ENCODE data around the gene RGS3.

The RGS3 gene

DNA sequence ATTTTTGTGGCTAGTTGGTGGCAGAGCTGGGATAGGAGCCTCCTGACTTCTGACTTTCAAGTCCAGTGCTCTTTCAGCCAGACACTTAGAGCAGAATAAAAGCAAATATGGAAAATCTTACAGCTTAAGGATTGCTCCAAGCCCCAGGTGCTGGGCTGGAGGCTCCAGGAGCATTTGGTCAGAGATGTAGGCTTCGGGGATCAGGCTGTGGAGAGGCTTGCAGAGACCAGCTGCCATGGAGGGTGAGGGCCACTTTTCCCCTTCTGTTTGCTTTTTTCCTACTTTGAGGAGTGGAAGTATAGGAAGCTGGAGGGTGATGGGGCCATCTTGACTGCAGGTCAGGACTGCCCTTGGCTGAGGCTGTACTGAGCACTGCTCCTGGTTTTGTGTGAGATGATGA lies 58.9 kb downstream of the RGS3 start:
- Mint-ChIP-seq H3K4me3 (peak overlapping the region; percentile 67), H3K4me1 (ENCODE audit: low read depth) (peaks cover 96% of the 10 kb centered on the region), H3K9me3 (no peaks in the 10 kb centered on the region), H3K36me3 (ENCODE audit: low read depth) (peaks cover 61% of the 10 kb centered on the region), H3K27ac (peak overlapping the region; percentile 90), H3K27me3 (no peaks in the 10 kb centered on the region)

DNA sequence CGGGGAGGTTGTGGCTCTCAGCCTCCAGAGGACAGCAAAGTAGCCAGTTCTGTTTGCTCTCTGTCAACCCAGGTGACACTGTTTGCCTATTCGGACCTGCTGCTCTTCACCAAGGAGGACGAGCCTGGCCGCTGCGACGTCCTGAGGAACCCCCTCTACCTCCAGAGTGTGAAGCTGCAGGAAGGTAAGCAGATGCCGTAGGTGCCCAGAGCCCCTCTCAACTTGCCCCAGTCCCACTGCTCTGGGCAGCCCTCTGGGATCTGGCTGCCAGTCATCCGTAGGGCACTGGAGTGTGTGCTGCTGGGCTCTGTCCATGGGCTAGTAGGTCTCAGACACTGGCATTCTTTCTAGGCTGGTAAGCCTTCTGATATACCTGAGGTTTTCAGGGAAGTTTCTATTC lies 59.3 kb downstream of the RGS3 start:
- peaks cover 97% of the 10 kb centered on the region for H3K4me1 Mint-ChIP-seq (ENCODE audit: low read depth)
- H3K27me3 Mint-ChIP-seq = no peaks in the 10 kb centered on the region
- H3K4me3 Mint-ChIP-seq = peak overlapping the region; percentile 67
- peaks cover 66% of the 10 kb centered on the region for H3K36me3 Mint-ChIP-seq (ENCODE audit: low read depth)
- no peaks in the 10 kb centered on the region for H3K9me3 Mint-ChIP-seq
- H3K27ac Mint-ChIP-seq = peak overlapping the region; percentile 90

DNA sequence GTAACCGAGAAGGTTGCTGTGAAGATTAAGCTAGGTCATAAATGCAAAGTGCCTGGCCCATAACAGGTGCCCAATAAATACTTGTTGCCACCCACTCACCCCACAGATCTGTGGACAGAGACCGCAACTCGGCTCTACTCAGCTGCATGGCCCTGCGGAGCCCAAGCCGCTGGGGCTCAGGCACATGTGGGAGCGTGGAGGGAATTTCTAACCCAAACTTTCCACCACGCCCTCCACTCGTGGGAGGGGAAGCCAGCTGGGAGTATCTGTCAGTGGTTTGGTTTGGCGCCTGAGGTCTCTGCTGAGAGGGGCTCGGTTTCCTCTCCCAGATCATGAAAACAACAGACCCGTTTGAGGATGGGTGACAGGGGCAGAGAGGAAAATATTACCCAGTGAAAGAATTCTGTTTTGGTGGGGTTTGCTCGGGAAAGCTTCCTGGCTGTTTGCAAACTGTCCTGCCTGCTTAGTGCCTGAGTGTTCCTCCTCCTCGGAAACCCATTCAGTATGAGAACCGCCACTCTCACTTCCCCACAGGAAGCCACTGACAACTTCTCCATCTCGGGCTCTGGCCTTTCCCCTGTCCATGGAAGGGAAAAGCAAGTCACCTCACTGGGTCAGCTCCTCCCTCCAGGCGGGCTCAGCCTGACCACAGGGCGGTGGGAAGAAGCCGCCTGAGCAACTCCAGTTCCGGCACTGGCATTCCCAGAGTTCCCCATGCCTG lies 60.1 kb downstream of the RGS3 start:
- Mint-ChIP-seq H3K36me3 (ENCODE audit: low read depth) (peaks cover 70% of the 10 kb centered on the region), H3K27me3 (no peaks in the 10 kb centered on the region)

DNA sequence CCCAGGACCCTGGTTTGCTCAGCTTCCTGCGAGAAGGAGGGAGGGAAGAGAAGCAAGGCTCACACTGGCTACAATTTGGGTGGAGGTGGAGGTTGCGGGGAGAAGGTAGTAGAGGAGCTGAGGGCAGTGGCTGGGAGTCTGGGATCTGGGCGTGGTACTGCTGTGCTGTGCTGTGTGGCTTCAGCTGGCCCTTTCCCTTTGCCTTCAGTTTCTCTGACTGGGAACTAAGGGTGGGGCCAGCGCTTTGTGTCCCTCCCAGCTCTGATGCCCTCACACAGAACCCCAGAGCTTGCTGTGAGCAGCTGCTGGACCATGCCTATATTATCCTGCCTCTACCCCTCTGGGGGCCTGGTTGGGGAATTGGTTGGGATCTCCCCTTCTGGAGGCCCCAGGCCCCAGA lies 60.9 kb downstream of the RGS3 start:
- H3K27ac Mint-ChIP-seq = peak overlapping the region; percentile 90
- peak overlapping the region; percentile 67 for H3K4me3 Mint-ChIP-seq
- H3K9me3 Mint-ChIP-seq = no peaks in the 10 kb centered on the region
- H3K27me3 Mint-ChIP-seq = no peaks in the 10 kb centered on the region
- H3K4me1 Mint-ChIP-seq (ENCODE audit: low read depth) = peaks cover 81% of the 10 kb centered on the region
- peaks cover 65% of the 10 kb centered on the region for H3K36me3 Mint-ChIP-seq (ENCODE audit: low read depth)

More for the DNA sequence above, 60.1 kb downstream of the RGS3 start:
- Mint-ChIP-seq H3K4me3 (peak overlapping the region; percentile 67), H3K27ac (peak overlapping the region; percentile 90), H3K4me1 (ENCODE audit: low read depth) (peaks cover 90% of the 10 kb centered on the region), H3K9me3 (no peaks in the 10 kb centered on the region)

DNA sequence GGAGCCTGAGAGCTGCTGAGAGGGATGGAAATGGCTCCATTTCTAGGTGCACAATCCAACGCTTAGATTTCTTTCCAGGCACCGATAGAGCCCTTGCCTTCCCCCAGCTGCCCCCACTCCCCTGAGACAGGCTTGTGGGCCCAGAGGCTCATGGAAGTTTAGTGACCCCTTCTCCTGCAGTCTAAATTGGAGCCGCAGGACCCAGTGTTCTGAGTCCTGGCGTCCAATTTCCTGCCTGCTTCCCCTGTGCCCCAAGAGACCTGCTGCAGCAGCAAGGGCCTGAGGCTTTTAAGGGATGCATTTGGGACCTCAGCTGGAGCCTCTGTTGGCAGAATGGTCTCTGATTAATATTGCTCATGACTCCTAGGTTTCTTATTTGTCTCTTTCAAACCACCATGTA lies 61.7 kb downstream of the RGS3 start:
- H3K27me3 Mint-ChIP-seq = no peaks in the 10 kb centered on the region
- peaks cover 62% of the 10 kb centered on the region for H3K36me3 Mint-ChIP-seq (ENCODE audit: low read depth)
- H3K4me1 Mint-ChIP-seq (ENCODE audit: low read depth) = peaks cover 74% of the 10 kb centered on the region
- peak overlapping the region; percentile 28 for H3K4me3 Mint-ChIP-seq
- H3K9me3 Mint-ChIP-seq = no peaks in the 10 kb centered on the region
- peak overlapping the region; percentile 8 for H3K27ac Mint-ChIP-seq

DNA sequence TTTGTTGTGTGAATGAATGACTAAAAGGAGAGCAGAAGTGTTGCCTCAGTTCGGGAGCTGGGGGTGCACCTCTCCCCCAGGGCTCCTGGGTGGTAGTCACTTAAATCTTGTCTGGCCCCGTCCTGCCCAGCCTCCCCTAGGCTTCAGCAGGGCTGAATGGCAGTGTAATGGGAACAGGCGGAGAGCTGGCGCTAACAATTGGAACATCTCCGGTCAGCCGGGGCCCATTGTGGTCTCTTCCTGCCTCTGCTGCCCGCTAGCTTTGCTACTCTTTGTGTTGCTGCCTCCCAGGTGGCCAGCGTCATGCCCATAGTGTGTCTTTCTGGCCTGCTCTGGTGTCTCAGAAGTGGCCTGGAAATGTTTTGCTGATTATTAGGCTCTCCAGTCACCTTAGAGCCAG lies 62.3 kb downstream of the RGS3 start:
- H3K4me1 Mint-ChIP-seq (ENCODE audit: low read depth) = peaks cover 72% of the 10 kb centered on the region
- no peaks in the 10 kb centered on the region for H3K9me3 Mint-ChIP-seq
- peaks cover 65% of the 10 kb centered on the region for H3K36me3 Mint-ChIP-seq (ENCODE audit: low read depth)
- H3K4me3 Mint-ChIP-seq = peak overlapping the region; percentile 28
- H3K27me3 Mint-ChIP-seq = no peaks in the 10 kb centered on the region
- H3K27ac Mint-ChIP-seq = no peak overlapping the region

DNA sequence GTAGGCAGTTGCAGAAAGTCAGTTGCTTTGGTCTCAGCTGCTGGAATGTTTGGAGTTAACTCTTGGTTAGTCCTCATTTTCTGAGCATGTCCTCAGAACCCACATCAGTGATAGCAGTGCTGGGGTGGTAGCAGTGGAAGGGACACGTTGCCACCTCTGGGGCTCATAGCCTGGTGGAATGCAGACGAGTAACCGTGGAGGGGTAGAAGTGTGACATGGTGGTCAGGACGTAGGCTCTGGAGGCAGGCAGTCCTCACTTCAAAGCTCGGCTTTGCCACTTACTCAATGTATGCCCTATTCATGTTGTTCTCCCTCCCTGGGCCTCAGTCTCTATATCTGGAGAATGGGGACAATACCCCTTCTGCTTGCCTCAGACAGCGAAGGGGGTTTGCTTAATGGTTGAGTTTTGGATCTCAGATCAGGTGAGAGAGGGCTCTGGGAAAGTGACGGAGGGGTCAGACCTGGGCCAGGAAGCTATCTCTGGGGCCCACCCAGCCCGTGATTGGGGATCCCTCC lies 62.8 kb downstream of the RGS3 start:
- Mint-ChIP-seq H3K4me1 (ENCODE audit: low read depth) (peaks cover 68% of the 10 kb centered on the region), H3K9me3 (no peaks in the 10 kb centered on the region), H3K4me3 (peak overlapping the region; percentile 28), H3K27me3 (no peaks in the 10 kb centered on the region), H3K36me3 (ENCODE audit: low read depth) (peaks cover 69% of the 10 kb centered on the region), H3K27ac (no peak overlapping the region)

DNA sequence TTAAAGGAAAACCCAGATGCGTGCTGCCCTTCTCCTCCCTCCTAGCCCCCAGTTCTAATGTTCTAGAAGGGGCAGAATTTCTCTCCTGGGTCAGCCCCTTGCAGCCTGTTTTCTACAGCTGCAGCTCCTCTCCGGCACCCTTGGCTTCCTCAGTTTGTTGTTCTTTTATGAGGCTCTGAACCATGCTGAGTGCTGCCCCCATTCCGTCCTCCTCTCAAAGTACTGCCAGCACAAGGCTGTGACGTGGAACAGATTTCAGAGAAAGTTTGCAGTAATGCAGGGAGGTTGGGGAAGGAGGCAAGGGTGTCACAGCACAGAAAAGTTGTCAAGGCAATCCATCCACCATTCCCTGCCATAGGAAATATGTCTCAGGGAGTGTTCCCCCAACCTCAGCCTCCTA lies 63.3 kb downstream of the RGS3 start:
- H3K4me3 Mint-ChIP-seq = no peak overlapping the region
- H3K4me1 Mint-ChIP-seq (ENCODE audit: low read depth) = peaks cover 62% of the 10 kb centered on the region
- peaks cover 69% of the 10 kb centered on the region for H3K36me3 Mint-ChIP-seq (ENCODE audit: low read depth)
- H3K27me3 Mint-ChIP-seq = no peaks in the 10 kb centered on the region
- no peak overlapping the region for H3K27ac Mint-ChIP-seq
- H3K9me3 Mint-ChIP-seq = no peaks in the 10 kb centered on the region

DNA sequence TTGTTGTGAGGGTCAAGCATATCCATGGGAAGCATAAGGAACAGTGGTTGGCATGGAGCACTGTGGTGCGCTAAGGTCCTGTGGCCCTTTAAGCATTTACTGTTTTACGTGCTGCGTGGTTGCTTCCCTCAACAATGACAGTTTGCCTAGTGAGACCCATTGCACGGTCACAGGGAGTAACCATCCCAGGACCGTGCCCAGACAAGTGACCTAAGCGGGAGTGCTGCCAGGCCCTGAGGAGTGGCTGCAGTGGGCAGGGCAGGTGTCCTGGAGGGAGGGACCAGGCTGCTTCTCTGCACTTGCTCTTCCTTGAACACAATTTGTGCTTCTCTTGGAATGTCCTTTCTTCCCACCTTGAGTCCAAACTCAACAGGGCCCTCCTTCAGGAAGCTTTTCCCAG lies 64.6 kb downstream of the RGS3 start:
- Mint-ChIP-seq H3K9me3 (no peaks in the 10 kb centered on the region), H3K36me3 (ENCODE audit: low read depth) (peaks cover 77% of the 10 kb centered on the region), H3K27me3 (no peaks in the 10 kb centered on the region), H3K27ac (no peak overlapping the region), H3K4me1 (ENCODE audit: low read depth) (peaks cover 50% of the 10 kb centered on the region), H3K4me3 (no peak overlapping the region)

DNA sequence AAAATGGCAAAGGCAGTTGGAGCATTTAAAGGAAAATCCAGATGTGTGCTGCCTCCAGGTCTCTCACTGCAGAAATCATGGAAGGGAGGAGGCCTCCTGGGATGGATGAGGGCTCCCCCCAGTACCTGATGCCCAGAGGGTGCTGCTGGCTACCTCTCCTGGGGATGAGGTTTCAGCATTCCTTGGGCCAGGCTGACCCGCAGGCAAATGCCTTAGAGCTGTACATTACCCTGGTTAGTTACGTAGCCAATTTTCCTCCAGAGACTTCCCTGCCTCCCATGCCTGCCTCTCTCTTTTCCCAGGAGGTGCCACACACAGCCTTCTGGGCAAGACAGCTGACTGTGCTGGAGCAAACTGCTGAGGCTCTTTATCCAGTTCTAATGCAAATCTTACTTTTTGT lies 65.3 kb downstream of the RGS3 start:
- peaks cover 42% of the 10 kb centered on the region for H3K4me1 Mint-ChIP-seq (ENCODE audit: low read depth)
- peaks cover 80% of the 10 kb centered on the region for H3K36me3 Mint-ChIP-seq (ENCODE audit: low read depth)
- no peak overlapping the region for H3K27ac Mint-ChIP-seq
- no peak overlapping the region for H3K4me3 Mint-ChIP-seq
- no peaks in the 10 kb centered on the region for H3K9me3 Mint-ChIP-seq
- H3K27me3 Mint-ChIP-seq = no peaks in the 10 kb centered on the region

DNA sequence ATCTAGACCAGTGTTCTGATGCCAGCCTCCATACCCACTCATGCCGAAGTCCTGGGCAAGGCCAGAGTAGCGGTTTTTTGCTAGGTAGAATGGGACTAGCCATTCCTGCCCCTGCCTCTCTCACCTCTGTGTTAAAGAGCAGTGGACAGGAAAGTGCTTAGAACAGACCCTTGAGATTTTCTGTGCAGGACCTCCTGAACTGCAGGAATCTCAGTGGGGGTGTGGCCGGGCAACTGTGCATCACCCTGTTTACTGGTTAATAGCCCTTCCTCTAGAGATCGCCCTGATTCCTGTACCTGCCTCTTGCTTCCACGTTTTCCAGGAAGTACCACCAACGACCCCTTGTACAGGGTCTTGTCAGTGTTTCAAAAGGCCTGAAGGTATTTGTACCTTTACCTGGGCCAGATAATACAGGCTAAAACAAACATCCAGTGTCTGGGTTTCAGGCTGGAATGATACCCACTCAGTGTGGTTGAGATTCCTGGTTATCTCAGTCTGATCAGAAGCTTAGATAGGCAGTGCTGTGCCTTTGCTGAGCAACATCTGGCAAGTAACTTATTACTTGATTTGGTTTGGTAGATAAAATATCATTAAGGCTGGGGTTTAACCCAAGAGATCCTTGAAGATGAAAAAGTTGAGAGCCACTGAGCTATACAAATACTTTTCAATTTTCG lies 65.9 kb downstream of the RGS3 start:
- H3K9me3 Mint-ChIP-seq = no peaks in the 10 kb centered on the region
- no peaks in the 10 kb centered on the region for H3K27me3 Mint-ChIP-seq
- H3K4me3 Mint-ChIP-seq = no peak overlapping the region
- H3K4me1 Mint-ChIP-seq (ENCODE audit: low read depth) = peaks cover 36% of the 10 kb centered on the region
- peaks cover 78% of the 10 kb centered on the region for H3K36me3 Mint-ChIP-seq (ENCODE audit: low read depth)
- no peak overlapping the region for H3K27ac Mint-ChIP-seq

DNA sequence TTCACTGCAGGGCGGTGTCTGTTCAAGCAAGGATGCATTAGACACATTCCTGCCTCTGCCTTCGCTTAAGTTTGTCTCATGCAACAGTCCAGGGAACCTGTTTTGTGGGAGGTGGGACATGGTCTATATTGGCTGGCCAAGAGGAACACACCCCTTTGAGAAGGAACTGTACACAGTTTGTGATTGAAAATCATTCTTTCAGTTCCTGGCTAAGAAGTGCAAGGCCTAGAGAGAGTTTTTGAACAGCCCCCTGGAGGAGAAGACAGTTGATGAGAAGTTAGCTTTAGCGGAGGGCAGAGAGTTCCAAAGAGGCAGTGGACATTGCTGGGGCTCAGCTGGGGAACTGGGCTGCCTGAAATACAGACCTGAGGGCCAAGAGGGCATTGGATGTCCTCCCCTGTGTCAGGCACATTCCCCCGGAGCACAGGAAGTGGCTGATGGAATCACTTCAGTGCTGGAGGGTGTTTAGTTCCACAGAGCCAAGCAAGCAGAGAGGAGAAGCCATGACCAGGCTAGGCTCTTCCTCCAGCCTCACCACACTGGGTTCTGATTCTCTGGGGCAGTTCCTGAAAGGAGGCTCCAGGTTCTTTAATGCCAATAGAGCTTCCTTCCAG lies 66.6 kb downstream of the RGS3 start:
- Mint-ChIP-seq H3K27ac (peak overlapping the region; percentile 45), H3K4me1 (ENCODE audit: low read depth) (peaks cover 29% of the 10 kb centered on the region), H3K36me3 (ENCODE audit: low read depth) (peaks cover 72% of the 10 kb centered on the region), H3K4me3 (no peak overlapping the region), H3K27me3 (no peaks in the 10 kb centered on the region), H3K9me3 (no peaks in the 10 kb centered on the region)

DNA sequence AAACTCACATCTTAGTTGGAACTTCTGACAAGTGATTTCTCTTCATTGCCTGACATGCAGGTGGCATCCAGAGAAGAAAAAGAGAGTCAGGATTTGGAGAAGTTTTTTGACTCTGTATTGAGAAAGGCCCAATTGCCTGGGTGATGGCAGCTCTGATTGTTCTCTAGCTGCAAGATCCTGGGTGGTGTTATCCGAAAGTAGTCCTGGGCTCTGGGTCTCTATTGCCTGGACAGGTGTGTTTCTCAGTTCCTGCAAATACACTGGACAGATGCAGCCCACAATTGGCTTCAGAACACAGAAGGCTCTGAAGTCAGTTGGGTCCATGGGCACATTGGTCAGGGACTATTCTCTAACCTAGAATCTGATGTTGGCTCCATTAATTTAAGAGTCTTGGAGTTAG lies 67.4 kb downstream of the RGS3 start:
- no peaks in the 10 kb centered on the region for H3K9me3 Mint-ChIP-seq
- peaks cover 21% of the 10 kb centered on the region for H3K4me1 Mint-ChIP-seq (ENCODE audit: low read depth)
- H3K27me3 Mint-ChIP-seq = no peaks in the 10 kb centered on the region
- H3K36me3 Mint-ChIP-seq (ENCODE audit: low read depth) = peaks cover 67% of the 10 kb centered on the region
- no peak overlapping the region for H3K4me3 Mint-ChIP-seq
- H3K27ac Mint-ChIP-seq = no peak overlapping the region

DNA sequence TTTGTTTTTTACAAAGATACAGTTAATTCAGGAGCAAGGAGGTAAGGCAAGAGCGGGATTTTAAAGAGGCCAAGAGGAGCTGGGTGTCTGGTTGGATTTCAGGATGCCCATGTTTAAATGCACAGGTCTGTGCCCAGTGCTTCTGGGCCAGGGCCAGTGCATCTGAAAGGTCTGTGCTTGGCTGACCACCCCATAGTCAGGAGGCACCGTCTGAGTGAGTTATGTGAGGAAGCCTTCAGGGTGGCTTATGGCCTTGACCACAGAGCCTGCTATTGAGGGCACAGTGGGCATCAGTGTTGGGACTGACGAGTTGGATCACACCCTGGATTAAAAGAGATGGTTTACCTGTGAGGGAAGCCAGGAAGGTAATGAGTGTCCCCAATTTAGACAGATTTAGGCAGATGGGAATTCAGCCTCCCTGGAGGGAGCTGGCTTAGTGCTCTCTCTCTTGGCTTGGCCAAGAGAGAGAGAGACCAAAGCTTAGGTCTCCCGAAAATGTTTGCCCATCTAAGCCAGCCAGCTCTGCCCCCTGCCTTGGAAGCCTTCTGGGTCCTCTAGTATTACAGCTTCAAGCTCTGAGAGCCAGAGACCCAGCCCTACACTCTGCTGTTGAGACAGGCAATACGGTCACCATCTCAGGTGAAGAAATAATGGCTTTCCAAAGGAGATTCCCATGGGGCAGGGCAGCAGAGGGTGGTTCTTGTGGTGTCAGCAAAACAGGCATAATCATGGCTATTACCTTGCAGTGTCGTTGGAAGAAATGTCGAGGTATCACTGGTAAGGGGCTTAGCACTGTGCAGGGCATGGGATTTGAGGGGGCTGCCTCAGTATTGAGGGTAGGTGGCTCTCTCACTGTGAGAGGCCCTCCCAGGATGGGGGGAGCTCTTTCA lies 68.6 kb downstream of the RGS3 start:
- Mint-ChIP-seq H3K9me3 (no peaks in the 10 kb centered on the region), H3K27me3 (no peaks in the 10 kb centered on the region), H3K27ac (peak overlapping the region; percentile 22), H3K4me3 (no peak overlapping the region), H3K36me3 (ENCODE audit: low read depth) (peaks cover 66% of the 10 kb centered on the region), H3K4me1 (ENCODE audit: low read depth) (peaks cover 9% of the 10 kb centered on the region)

All from stimulated activated naive CD8-positive, alpha-beta T cell treated with anti-CD3 and anti-CD28 coated beads, Interleukin-15, Interleukin-2, amounts not matched to agents 100 ng/mL and 50 ng/mL, for 24 hours (primary cell).